HG02840 (cell line): ENCODE data around the gene EXOC2.

ENCODE experiments used
- ATAC-seq: cut with Tn5 transposase; IDR thresholded peaks from one replicate; pipeline ENCODE4 v1.9.1; 2021; ENCODE audit warnings: mild to moderate bottlenecking, moderate library complexity, moderate number of reproducible peaks; ENCODE audit not compliant: unreplicated experiment, low FRiP score

The EXOC2 gene

DNA sequence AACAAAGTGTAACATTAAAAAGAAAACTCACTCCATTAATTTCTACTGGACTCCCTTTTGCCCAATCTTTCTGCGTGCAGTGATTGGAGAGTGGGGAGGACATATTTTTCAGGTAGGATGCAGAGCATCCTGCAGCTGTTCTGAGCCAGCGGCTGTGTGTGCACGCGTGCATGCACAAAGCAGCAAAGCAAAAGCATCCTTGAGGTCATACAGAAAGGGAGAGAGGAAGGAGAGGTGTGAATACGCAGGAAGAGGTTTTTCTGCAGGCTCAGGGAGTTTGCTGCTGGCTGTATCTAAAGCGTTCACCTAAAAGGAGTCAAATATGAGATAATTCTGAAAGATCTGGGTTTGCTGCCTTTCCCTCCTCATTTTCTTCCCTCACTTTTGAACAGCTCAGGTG is 144.4 kb downstream of the EXOC2 start:
- ATAC-seq = no peak

GRCh38 chr6:548091-548490 is 144.8 kb downstream of the EXOC2 start:
- no peak for ATAC-seq

DNA sequence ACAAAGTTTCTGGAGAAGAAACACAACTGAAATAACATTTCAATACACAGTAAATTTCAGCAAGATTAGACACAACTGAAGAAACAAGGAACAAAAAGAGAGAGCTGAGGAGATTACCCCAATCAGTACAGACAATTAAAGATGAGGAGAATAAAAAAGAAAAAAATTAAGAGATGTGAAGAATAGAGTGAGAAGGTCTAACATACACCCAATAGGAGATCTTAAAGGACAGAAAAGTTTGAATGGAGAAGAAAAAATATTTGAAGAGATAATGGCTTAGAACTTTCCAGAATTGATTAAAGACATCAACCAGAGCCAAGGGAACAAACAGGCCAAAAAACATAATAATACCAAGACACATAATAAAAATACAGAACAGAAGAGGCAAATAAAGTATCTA is 152.4 kb downstream of the EXOC2 start:
- ATAC-seq = no peak

DNA sequence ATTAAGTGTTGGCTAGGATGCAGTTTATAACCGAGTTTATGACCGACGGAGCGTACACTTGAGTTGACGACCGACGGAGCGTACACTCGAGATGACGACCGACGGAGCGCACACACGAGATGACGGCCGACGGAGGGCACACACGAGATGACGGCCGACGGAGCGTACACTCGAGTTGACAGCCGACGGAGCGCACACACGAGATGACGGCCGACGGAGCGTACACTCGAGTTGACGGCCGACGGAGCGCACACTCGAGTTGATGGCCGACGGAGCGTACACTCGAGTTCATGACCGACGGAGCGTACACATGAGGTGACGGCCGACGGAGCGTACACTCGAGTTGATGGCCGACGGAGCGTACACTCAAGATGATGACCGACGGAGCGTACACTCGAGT is 155.8 kb downstream of the EXOC2 start:
- ATAC-seq = no peak

DNA sequence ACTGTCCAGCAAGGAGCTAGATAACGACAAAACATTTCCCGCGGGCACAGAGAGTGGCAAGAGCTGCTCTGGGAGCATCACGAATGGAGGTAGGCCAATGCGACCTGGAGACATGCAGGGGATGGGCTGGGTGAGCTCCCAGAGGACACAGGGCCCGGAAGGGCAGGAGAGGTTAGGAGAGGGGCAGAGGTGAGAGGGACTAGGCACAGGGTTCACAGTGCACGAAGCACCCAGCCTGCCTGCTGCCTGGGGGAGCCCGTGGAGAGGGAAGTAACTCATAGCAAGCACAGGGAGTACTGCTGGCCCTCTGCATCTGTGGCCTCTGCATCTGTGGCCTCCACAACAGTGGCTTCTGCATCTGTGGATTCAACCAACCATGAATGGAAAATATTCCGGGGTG is 162.5 kb downstream of the EXOC2 start:
- no peak for ATAC-seq

- no peak for ATAC-seq
Measured at GRCh38 chr6:528989-529388, 163.9 kb downstream of the EXOC2 start.

DNA sequence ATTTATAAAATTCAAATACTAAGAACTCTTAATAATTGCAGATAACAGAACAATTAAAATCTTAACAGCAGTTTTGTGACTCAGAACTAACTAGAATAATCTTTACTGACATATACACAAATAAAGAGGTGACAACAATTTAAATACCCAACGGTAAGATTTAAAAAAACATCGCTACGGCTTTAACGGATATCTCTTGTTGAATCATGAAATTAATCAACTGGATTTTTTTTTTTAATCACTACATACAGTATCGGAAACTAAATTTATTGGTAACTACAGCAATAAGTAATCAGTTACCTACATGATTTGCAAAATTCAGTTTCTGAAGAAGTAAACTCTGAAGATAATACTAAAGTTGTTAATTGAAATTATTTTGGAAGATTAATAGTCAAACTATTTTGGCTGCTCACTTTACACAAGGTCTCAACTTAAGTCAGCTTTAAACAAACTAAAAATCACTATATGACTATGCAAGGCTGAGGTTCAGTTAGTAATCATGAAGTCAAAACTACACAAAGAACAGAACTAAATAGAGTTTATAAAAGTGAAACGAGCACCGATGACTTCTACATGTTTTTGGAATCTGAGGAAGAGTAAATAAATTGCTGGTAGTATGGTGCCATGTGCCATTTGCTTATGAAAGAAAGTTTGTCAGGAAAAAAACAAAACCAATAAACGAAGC is 164.8 kb downstream of the EXOC2 start:
- ATAC-seq = no peak

DNA sequence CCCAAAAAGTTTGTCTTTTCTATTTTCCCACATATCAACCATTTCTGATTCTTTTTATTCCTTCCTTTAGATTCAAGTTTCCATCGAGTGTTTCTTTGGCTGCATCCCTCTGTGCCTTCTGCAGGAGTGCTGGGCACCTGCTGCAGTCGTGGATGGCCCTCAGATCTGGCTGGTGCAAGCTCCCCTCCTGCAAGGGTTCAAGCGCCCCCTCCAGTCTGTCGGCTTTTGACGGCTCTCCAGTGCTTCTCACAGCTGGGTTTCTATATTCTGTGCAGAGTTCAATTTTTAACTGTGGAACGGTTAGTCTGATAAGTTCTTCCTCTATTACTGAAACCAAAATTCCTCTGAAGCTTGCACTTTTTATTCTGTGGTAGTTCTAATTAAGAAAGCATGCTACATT is 168.1 kb downstream of the EXOC2 start:
- ATAC-seq = no peak

GRCh38 chr6:520820-521219 is 172.1 kb downstream of the EXOC2 start:
- ATAC-seq = no peak

DNA sequence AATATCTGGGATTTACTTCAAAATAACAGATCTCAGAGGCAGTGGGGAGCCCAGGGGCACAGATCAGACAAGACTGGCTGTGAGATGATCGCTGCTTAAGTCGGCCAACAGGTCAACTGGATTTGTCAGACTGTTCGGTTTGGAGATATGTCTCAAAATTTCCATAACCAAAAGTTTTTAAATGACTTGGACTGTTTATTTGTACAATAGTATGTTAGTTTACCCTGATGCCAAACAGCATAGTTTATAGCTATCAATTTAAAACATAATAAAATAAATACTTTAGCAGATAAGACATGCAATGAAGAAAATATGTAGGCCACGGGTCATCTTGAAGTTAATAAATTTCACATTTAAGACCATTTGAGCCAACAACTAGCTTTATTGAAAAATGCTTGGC is 174.7 kb downstream of the EXOC2 start:
- no peak for ATAC-seq

- ATAC-seq = no peak
Measured at GRCh38 chr6:516213-516612, 176.7 kb downstream of the EXOC2 start.

DNA sequence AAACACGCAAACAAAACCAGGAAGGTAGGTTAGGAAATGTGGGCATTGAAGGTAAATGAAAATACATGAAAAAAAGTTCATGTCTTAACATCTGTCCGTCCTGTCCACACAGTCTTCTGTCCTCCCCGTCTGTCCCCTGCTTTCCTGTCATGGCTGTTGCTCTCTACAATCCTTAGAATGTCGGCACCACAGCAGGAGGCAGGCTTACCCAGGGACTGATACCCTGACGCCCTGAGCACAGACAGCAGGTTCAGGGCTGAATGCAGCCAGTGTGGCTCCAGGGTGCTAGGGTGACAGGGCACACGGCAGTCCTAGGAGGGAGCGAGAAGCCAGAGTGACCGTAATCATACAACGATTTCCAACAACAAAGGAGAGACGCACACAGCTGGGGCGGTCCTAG is 177.7 kb downstream of the EXOC2 start:
- ATAC-seq = no peak

- ATAC-seq = no peak
Measured at GRCh38 chr6:514396-514978, 178.5 kb downstream of the EXOC2 start.

- no peak for ATAC-seq
Measured at GRCh38 chr6:513961-514360, 179.0 kb downstream of the EXOC2 start.

DNA sequence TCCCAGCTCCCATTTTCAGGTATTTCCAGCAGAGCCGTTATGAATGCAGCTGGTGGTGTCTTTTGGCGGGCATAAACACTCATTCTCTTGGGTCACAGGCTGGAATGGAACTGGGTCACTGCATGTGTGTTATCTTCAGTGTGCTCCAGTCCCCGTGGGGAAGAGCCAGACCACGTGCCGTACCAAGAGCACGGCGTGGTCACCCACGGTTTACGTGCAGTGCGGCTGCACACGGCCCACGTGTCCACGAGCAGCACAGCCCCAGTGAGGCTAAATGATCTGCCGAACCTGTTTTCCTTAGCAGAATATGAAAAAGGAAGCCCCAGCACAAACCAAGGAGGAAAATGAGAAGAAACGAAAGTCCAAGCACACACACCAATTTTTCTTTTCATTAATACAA is 179.9 kb downstream of the EXOC2 start:
- no peak for ATAC-seq

DNA sequence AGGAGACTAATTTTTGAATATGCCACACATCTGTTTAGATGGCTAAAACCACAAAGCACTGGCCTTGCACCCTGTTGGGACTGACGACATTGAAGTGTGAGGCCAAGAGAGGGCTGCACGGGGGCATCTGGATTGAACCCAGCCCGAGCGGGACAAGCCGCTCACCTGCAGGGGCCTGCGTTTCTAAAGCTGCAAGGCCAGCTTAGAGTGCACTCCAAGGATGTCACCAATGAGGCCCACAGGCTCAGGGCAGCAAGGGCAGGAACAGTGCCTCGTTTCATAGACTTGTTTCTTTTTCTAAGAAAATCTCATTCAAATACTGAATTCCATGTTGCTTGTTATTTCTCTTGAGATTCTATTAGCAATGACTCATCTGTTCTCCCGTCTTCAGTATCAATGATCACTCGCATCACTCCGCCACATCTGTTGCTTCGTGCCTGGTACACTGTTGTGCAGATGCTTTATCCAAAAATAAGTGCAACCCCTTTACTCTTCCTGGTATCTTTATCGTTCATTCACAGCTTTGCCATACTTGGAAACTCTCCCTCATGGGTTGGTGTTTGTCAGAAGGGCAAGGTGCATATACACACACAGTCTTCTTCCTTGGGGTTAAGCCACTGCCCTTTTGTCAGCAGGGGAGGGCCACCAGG is 181.3 kb downstream of the EXOC2 start:
- ATAC-seq = no peak

- ATAC-seq = no peak
Measured at GRCh38 chr6:509676-510075, 183.3 kb downstream of the EXOC2 start.

DNA sequence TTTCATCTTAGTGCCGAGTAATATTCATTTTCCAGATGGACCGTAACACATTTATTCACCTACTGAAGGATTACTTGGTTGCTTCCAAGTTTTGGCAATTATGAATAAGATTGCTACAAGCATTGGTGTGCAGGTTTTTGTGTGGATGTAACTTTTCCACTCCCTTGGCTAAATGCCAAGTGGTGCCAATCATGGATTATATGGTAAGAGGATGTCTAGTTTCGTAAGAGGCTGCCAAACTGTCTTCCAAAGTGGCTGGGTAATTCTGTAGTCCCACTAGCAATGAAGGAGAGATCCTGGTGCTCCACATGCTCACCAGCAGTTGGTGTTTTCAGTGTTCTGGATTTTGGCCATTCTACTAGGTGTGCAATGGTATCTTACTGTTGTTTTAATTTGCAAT is 184.3 kb downstream of the EXOC2 start:
- ATAC-seq = no peak

GRCh38 chr6:508006-508405 is 184.9 kb downstream of the EXOC2 start:
- no peak for ATAC-seq

- no peak for ATAC-seq
Measured at GRCh38 chr6:506920-507622, 185.9 kb downstream of the EXOC2 start.

- no peak for ATAC-seq
Measured at GRCh38 chr6:506508-506907, 186.4 kb downstream of the EXOC2 start.

- ATAC-seq = no peak
Measured at GRCh38 chr6:505374-505773, 187.6 kb downstream of the EXOC2 start.
